Spleen (tissue), 11 donors: ENCODE results near the gene SPATC1L. TPM values are rescaled to one million over a fixed set of nuclear protein-coding genes. Genes with fewer than 3 reads are reported as not detected.
A peak's percentile ranks its signal among the peaks of the same experiment; 100 is the strongest.

Experiments used
- DNase-seq: peaks from one replicate; pipeline ENCODE4 v3.0.0-alpha.2; 2020
- H3K27ac ChIP-seq, 8 donors: fragments of 200-600 bp; sonication (generic) in 7 of 8; 1 replicate in 4 of 8; 2 replicates in 4 of 8; pipeline versions ENCODE4 v1.5.0 to v1.8.0; 2016 to 2021; ENCODE audit warnings: inconsistent platforms in 4 of 8, mild to moderate bottlenecking in 4 of 8, moderate library complexity in 1 of 8
- H3K27me3 ChIP-seq, 7 donors: fragments of 200-600 bp; sonication (generic) in 6 of 7; replicated peaks in 1 of 7; 1 replicate in 4 of 7; 2 replicates in 3 of 7; pipeline versions ENCODE4 v1.5.0 to v1.8.0; 2016 to 2021; ENCODE audit warnings: inconsistent platforms in 3 of 7, mild to moderate bottlenecking in 1 of 7
- H3K36me3 ChIP-seq, 6 donors: fragments of 200-600 bp; sonication (generic) in 5 of 6; 1 replicate in 4 of 6; 2 replicates in 2 of 6; pipeline versions ENCODE4 v1.5.0 to v1.8.0; 2016 to 2021; ENCODE audit warnings: inconsistent platforms in 2 of 6
- H3K4me1 ChIP-seq, 6 donors: fragments of 200-600 bp; sonication (generic) in 5 of 6; 1 replicate in 3 of 6; 2 replicates in 3 of 6; pipeline versions ENCODE4 v1.5.0 to v1.8.0; 2016 to 2021; ENCODE audit warnings: inconsistent platforms in 3 of 6
- H3K4me3 ChIP-seq, 8 donors: fragments of 200-600 bp; sonication (generic) in 7 of 8; 1 replicate in 4 of 8; 2 replicates in 4 of 8; pipeline versions ENCODE4 v1.5.0 to v1.8.0; 2016 to 2021; ENCODE audit warnings: inconsistent platforms in 4 of 8, mild to moderate bottlenecking in 4 of 8, moderate library complexity in 2 of 8
- H3K9me3 ChIP-seq, 8 donors: fragments of 200-600 bp; sonication (generic) in 7 of 8; 1 replicate in 4 of 8; 2 replicates in 4 of 8; pipeline versions ENCODE4 v1.5.0 to v1.8.0; 2016 to 2021; ENCODE audit warnings: inconsistent platforms in 4 of 8
- POLR2A ChIP-seq, 3 donors: fragments of 450-650 bp; IDR thresholded peaks; one replicate each; pipeline ENCODE4 v1.5.1; 2017; ENCODE audit warnings: antibody characterized with exemption in 3 of 3, mild to moderate bottlenecking in 1 of 3
- POLR2AphosphoS5 ChIP-seq, 3 donors: sonication (generic); formaldehyde crosslinking; IDR thresholded peaks; one replicate each; pipeline ENCODE4 v1.5.1; 2017; ENCODE audit warnings: antibody characterized with exemption in 3 of 3
- WGBS, 5 donors: extraction: QIAGEN DNeasy Blood & Tissue Kit in 3 of 5; methylation state at CpG; one replicate each; pipeline versions ENCODE4 v1.1.5 to v1.1.7; 2013 to 2018; 5-methylcytosine and 5-hydroxymethylcytosine counted together
- intact Hi-C: fragments of 100-400 bp; cut with DNase I; formaldehyde crosslinking; loops from one replicate; pipeline ENCODE4 v1.15.0; 2023; ENCODE audit warnings: low total_unique reads
- polyA plus RNA-seq, 3 donors: library from polyadenylated mRNA; stranded (reverse); fragments of 200-250 nt; gene quantifications; one replicate each; pipeline ENCODE4 v1.2.1, GENCODE V29; 2013
- total RNA-seq, 7 donors: library from RNA; depleted of rRNA in 3 of 7; stranded (reverse); fragments of >200 nt in 3 of 7; fragmentation: NEBNext Ultra II Directional in 4 of 7; extraction: Animal tissue kit (Norgen Biotek cat#: 25700) in 4 of 7; gene quantifications; one replicate each; pipeline versions ENCODE4 v1.1.0 to v1.2.1, GENCODE V29; 2016 to 2021
- TF ChIP-seq, protein P1 (sequence below), 11 experiments: fragments of 200-600 bp in 7 of 11; fragments of 450-650 bp in 4 of 11; sonication (generic) in 4 of 11; IDR thresholded peaks in 8 of 11; conservative IDR thresholded peaks in 3 of 11; 1 replicate in 7 of 11; 2 replicates in 4 of 11; pipeline versions ENCODE4 v1.4.0 to v1.8.0; 2016 to 2021; ENCODE audit warnings: antibody characterized with exemption in 11 of 11, inconsistent platforms in 4 of 11, mild to moderate bottlenecking in 1 of 11
- donor health status: healthy with polysubstance abuse.
- donor health status: DM: no; HTN: no; CAD: no; lungs with moderate emphysema.
- donor health status: DM: no; HTN: no; CAD: no.
- donor health status: Bipolar disorder and iron deficiency.
- donor health status: healthy.
- donor health status: DM: no; HTN: no; CAD: no.
- donor health status: DM: yes; HTN: yes; CAD: no.

Gene SPATC1L
- total and polyA plus RNA-seq, 10 donors: 4.4 to 13.4 (median 9.8) TPM

DNA sequence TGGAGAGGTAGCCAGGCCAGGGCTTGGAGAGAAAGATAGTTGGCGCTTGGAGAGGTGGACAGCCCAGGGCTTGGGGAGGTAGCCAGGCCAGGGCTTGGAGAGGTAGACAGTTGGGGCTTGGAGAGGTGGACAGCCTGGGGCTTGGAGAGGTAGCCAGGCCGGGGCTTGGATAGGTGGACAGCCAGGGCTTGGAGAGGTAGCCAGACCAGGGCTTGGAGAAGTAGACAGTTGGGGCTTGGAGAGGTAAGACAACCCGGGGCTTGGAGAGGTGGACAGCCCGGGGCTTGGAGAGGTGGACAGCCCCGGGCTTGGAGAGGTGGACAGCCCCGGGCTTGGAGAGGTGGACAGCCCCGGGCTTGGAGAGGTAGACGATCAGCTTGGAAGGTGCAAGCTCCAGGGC is 36.6 kb upstream of the SPATC1L start:
- H3K27me3 ChIP-seq: no peaks in the 10 kb centered on the region
- WGBS, 5 donors: 90 to 97% (median 94%) methylated on average over 8 of the region's 8 CpGs
- intact Hi-C loops: no loop called here
- no peak overlapping the region for H3K27ac ChIP-seq
- no peaks in the 10 kb centered on the region for H3K9me3 ChIP-seq
- no peak overlapping the region for H3K4me3 ChIP-seq
- peaks cover 0 to 2% (median under 1%) of the 10 kb centered on the region in 6 donors for H3K4me1 ChIP-seq
- H3K36me3 ChIP-seq: peaks cover 0 to 76% (median 32%) of the 10 kb centered on the region in 6 donors
- DNase-seq: peak; percentile 46
- TF ChIP-seq, protein P1, sequence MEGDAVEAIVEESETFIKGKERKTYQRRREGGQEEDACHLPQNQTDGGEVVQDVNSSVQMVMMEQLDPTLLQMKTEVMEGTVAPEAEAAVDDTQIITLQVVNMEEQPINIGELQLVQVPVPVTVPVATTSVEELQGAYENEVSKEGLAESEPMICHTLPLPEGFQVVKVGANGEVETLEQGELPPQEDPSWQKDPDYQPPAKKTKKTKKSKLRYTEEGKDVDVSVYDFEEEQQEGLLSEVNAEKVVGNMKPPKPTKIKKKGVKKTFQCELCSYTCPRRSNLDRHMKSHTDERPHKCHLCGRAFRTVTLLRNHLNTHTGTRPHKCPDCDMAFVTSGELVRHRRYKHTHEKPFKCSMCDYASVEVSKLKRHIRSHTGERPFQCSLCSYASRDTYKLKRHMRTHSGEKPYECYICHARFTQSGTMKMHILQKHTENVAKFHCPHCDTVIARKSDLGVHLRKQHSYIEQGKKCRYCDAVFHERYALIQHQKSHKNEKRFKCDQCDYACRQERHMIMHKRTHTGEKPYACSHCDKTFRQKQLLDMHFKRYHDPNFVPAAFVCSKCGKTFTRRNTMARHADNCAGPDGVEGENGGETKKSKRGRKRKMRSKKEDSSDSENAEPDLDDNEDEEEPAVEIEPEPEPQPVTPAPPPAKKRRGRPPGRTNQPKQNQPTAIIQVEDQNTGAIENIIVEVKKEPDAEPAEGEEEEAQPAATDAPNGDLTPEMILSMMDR (IDR thresholded peaks at IDR 0.05 in 8 of 11, conservative IDR thresholded peaks at IDR 0.05 in 3 of 11): no peak
- no peak for TF ChIP-seq POLR2A (IDR thresholded peaks at IDR 0.05)

DNA sequence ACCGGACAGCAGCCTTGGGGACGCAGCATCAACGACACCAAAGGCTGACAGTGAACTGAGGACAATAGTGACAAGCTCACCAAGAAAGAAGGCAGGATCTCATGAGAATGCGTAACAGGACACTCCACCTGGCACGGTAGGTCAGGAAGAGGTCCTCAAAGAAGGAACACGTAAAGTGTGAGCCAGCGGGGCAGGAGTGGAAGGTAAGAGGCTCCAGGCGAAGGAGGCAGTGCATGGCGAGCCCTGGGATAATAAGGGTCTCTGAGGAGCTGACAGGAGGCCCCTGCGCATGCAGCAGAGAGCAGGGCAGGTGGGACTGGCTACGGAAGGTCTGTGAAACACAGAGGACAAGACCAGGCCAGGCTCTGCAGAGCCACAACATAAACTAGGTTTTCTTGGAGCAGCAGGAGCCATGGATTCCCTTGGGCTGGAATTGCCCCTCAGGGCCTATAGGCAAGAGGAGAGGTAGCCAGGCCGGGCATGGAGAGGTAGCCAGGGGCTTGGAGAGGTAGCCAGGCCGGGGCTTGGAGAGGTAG is 36.1 kb upstream of the SPATC1L start:
- Histone ChIP-seq H3K4me1 (no peaks in the 10 kb centered on the region), H3K4me3 (no peak overlapping the region), H3K36me3 (peaks cover 0 to 81% (median 35%) of the 10 kb centered on the region in 6 donors), H3K27ac (no peak overlapping the region), H3K27me3 (no peaks in the 10 kb centered on the region), H3K9me3 (no peaks in the 10 kb centered on the region)
- 91 to 96% (median 95%) methylated on average over 13 of the region's 13 CpGs for WGBS, 5 donors
- intact Hi-C loops: no loop called here
- TF ChIP-seq, protein P1 (IDR thresholded peaks at IDR 0.05 in 8 of 11, conservative IDR thresholded peaks at IDR 0.05 in 3 of 11): no peak
- no peak for TF ChIP-seq POLR2AphosphoS5 (IDR thresholded peaks at IDR 0.05)
- TF ChIP-seq POLR2A (IDR thresholded peaks at IDR 0.05): no peak
- DNase-seq: peak; percentile 49

DNA sequence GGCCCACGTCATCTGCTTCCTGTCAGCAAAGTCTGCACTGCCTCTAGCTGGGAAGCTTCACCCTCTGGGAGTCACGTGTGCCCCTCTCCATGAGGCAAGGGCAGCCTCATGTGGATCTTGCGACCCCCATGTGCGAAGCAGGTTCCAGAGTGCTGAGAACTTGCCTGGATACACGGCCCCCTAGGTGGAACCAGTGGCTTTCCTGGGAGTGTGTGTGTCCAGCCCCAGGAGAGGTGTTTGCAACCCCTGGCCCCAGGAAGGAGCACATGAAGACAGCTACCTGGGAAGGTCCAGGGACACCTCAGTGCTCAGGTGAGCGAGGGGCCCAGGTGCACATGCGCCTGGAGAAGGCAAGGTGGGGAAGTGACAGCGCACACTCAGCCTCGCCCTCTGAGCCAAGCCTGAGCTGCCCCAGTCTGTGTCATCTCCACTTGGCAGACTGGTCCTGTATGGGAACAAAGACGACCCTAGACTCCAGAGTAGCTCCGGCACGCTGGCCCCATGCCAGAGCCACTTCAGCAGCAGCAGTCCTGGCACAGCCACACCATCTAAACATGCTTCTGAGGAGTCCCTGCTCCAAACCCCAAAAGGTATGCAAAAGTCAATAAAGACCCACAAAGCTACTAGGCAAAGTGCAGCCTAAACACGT is 35.5 kb upstream of the SPATC1L start:
- no peaks in the 10 kb centered on the region for H3K27me3 ChIP-seq
- peaks cover 0 to 87% (median 37%) of the 10 kb centered on the region in 6 donors for H3K36me3 ChIP-seq
- peak; percentile 58 for DNase-seq
- H3K4me1 ChIP-seq: no peaks in the 10 kb centered on the region
- no peak overlapping the region for H3K4me3 ChIP-seq
- no peak overlapping the region for H3K27ac ChIP-seq
- 73 to 88% (median 83%) methylated on average over 8 to 13 of the region's 13 CpGs for WGBS, 5 donors
- H3K9me3 ChIP-seq: no peaks in the 10 kb centered on the region
- intact Hi-C loops: no loop called here
- TF ChIP-seq POLR2A (IDR thresholded peaks at IDR 0.05): no peak
- TF ChIP-seq POLR2AphosphoS5 (IDR thresholded peaks at IDR 0.05): no peak

DNA sequence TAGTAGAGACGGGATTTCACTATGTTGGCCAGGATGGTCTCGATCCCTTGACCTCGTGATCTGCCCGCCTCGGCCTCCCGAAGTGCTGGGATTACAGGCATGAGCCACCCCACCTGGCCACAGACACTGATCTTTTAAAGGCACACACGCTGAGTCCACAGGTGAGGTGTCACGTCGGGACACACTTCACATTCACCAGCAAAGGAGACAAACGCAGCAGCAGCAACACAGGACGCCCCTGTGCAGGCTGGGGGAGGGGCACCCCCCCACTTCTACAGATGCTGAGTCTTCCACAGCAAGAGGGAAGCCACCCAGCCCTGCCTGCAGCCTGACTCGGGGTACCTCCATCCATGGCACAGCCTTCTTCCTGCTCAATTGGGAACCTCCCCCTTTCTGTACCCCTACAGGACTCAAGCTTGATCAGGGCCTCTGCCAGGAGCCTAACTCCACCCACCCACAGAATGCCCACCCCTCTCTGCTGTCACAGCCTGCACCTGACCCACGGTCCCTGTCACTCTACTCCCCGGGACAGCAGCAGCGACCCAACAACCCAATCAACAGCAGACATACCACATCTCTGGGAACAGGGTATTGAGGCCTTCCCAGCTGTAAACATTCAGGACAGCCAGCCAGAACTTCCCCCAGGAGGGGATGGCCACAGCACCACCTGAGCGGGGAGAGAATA is 34.8 kb upstream of the SPATC1L start:
- TF ChIP-seq POLR2A (IDR thresholded peaks at IDR 0.05) (no peak), POLR2AphosphoS5 (IDR thresholded peaks at IDR 0.05) (no peak)
- TF ChIP-seq, protein P1 (IDR thresholded peaks at IDR 0.05 in 8 of 11, conservative IDR thresholded peaks at IDR 0.05 in 3 of 11): no peak
- H3K36me3 ChIP-seq: peaks cover 0 to 94% (median 37%) of the 10 kb centered on the region in 6 donors
- no peak overlapping the region for H3K4me3 ChIP-seq
- DNase-seq: peak; percentile 46
- no peaks in the 10 kb centered on the region for H3K9me3 ChIP-seq
- WGBS, 5 donors: 86 to 95% (median 91%) methylated on average over 15 to 16 of the region's 16 CpGs
- no peak overlapping the region for H3K27ac ChIP-seq
- no peaks in the 10 kb centered on the region for H3K27me3 ChIP-seq
- no peaks in the 10 kb centered on the region for H3K4me1 ChIP-seq
- intact Hi-C loops: no loop called here
